ENCODE results near the gene RHBDL1. TPM values are rescaled to one million over a fixed set of nuclear protein-coding genes. Genes with fewer than 3 reads are reported as not detected.
"Not testable (repeated sequence)": the region's sequence is repeated elsewhere in the genome, so short reads cannot be mapped to it uniquely, and the experiment has no call there.

The RHBDL1 gene
- total and polyA plus RNA-seq, 2 of the 8 experiments (the other 6 are each of a cell fraction or from before 2014, with no cell fraction given): 4.0 to 8.1 TPM

DNA sequence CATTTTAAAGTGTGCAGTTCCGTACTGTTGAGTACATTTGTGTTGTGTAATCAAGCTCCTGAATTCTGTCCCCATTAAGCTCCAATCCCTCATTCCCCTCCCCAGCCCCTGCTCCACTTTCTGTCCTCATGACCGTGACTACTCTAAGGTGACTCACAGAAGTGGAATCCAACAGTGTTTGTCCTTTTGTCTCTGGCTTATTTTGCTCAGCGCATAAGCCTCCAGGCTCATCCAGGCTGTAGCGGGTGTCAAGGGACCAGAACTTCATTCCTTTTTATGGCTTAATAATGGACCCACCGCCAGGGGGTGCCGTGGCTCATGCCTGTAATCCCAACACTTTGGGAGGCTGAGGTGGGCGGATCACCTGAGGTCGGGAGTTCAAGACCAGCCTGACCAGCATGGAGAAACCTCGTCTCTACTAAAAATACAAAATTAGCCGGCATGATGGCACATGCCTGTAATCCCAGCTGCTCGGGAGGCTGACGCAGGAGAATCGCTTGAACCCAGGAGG is 37.3 kb downstream of the RHBDL1 start:
- H3K4me3 ChIP-seq (ENCODE audit: extremely low read depth in 1 of 4, insufficient read depth in 2 of 4, low read depth in 3 of 4, low read length in 4 of 4); H3K56ac ChIP-seq (replicated peaks; ENCODE audit: insufficient read length, low read depth, low read length); H3K9me3 ChIP-seq (ENCODE audit: insufficient read depth in 2 of 2, low read depth in 1 of 2, low read length in 1 of 2); H3K4me2 ChIP-seq (ENCODE audit: insufficient read depth in 1 of 2, low read depth in 2 of 2, low read length in 2 of 2); H3K18ac ChIP-seq (ENCODE audit: extremely low read depth, low read length); H4K20me1 ChIP-seq (replicated peaks in 1 of 2; ENCODE audit: control insufficient read depth in 1 of 2, insufficient read depth in 2 of 2, low read length in 2 of 2); H4K8ac ChIP-seq (ENCODE audit: extremely low read depth, insufficient read depth, low read length); H3K27ac ChIP-seq (ENCODE audit: low read depth, low read length); H3K79me1 ChIP-seq (ENCODE audit: low read depth, low read length); H2BK15ac ChIP-seq (ENCODE audit: low read length); H3K9ac ChIP-seq (replicated peaks in 1 of 4; ENCODE audit: extremely low read depth in 1 of 4, low read depth in 3 of 4, low read length in 3 of 4); H4K91ac ChIP-seq (replicated peaks; ENCODE audit: insufficient read length, low read length); H2AK5ac ChIP-seq (ENCODE audit: low read depth, low read length); H3K36me3 ChIP-seq (ENCODE audit: control insufficient read depth in 2 of 4, insufficient read depth in 4 of 4, low read length in 3 of 4); H3K14ac ChIP-seq (ENCODE audit: insufficient read length); H4K5ac ChIP-seq (ENCODE audit: insufficient read length, low read depth, low read length); H2BK120ac ChIP-seq (replicated peaks; ENCODE audit: low read depth, low read length); H3K79me2 ChIP-seq (ENCODE audit: control insufficient read depth in 1 of 2, insufficient read depth in 2 of 2, low read length in 2 of 2); H3K4ac ChIP-seq (replicated peaks; ENCODE audit: insufficient read length, low read depth, low read length); H2BK20ac ChIP-seq (ENCODE audit: low read length); H2BK12ac ChIP-seq (ENCODE audit: low read depth, low read length); H3K23ac ChIP-seq (ENCODE audit: insufficient read length); H2AFZ ChIP-seq (ENCODE audit: low read length); H2BK5ac ChIP-seq (ENCODE audit: low read depth, low read length): not testable (repeated sequence)
- peaks cover 11% of the 10 kb centered on the region; the same call in 1 of the 2 replicates for H3K23me2 ChIP-seq (ENCODE audit: low read depth, low read length)
- peak; percentile 82 for FAIRE-seq
- H3K27me3 ChIP-seq (replicated peaks in 1 of 4; ENCODE audit: control insufficient read depth in 3 of 4, extremely low read depth in 1 of 4, insufficient read depth in 3 of 4, low read length in 3 of 4): peaks cover 6 to 65% (median 41%) of the 10 kb centered on the region in 4 experiments
- CTCF ChIA-PET (ENCODE audit: partially characterized antibody): interaction anchor here (0.9 to 33.4 kb wide), 21 partner anchors 10 to 391 kb away, joined by 3 to 977 read pairs (median 6); partner anchors contain the start of genes ANTKMT, CCDC78, CHTF18 and CIAO3
- peak; percentile 38 to 55 (median 44) for TF ChIP-seq CTCF (IDR thresholded peaks at IDR 0.05; ENCODE audit: control extremely low read depth in 1 of 3, insufficient read depth in 1 of 3, low read depth in 1 of 3, low read length in 3 of 3)
- peak; percentile 8 to 28; a peak in 2 of 4 replicates for TF ChIP-seq RAD21 (IDR thresholded peaks at IDR 0.05 in 1 of 2, conservative IDR thresholded peaks at IDR 0.05 in 1 of 2; ENCODE audit: low read depth in 2 of 2, low read length in 2 of 2)
- peaks cover 0 to 19% (median 13%) of the 10 kb centered on the region in 4 experiments; a peak in 5 of 7 replicates for H3K4me1 ChIP-seq (replicated peaks in 1 of 4; ENCODE audit: control insufficient read depth in 3 of 4, insufficient read depth in 4 of 4, low read length in 3 of 4)
- peak in 1 of 2 experiments; percentile 89 for DNase-seq (ENCODE audit: low read depth in 1 of 2, low spot score in 2 of 2)
- POLR2A ChIA-PET (ENCODE audit: partially characterized antibody): interaction anchor here (1.6 to 20.9 kb wide), 3 partner anchors 14 to 73 kb away, joined by 4 to 353 read pairs (median 7); partner anchors contain the start of genes ANTKMT, CCDC78, HAGHL and JMJD8
- 59% methylated on average over 13 of the region's 13 CpGs; no CpG with 5 or more reads in 1 of the 2 experiments for WGBS, 2 experiments (ENCODE audit: extremely low coverage in 1 of 2, insufficient coverage in 1 of 2, insufficient read length in 1 of 2, insufficient replicate concordance in 2 of 2, low coverage in 1 of 2, low lambda C conversion rate in 2 of 2, missing lambda C conversion rate in 1 of 2)
